Central memory CD8-positive, alpha-beta T cell (primary cell): ENCODE results near the gene SEMG2.

Source experiments
- ATAC-seq: fragments of 150-1000 bp; cut with Tn5 transposase; replicated peaks from 2 replicates; pipeline ENCODE4 v1.10.0; 2022; ENCODE audit warnings: mild to moderate bottlenecking, moderate FRiP score, moderate number of reproducible peaks; ENCODE audit not compliant: poor library complexity, severe bottlenecking; ENCODE audit errors: extremely low read depth
- DNase-seq, 2 donors: peaks; one replicate each; pipeline ENCODE4 v3.0.0; 2021; ENCODE audit warnings: low spot score in 2 of 2
- H3K27ac Mint-ChIP-seq: one replicate; pipeline ENCODE4 v1.8.0; 2022; ENCODE audit warnings: low read depth, mild to moderate bottlenecking, moderate library complexity, mixed read lengths
- H3K27me3 Mint-ChIP-seq: one replicate; pipeline ENCODE4 v1.8.0; 2022; ENCODE audit warnings: mixed read lengths
- H3K36me3 Mint-ChIP-seq: one replicate; pipeline ENCODE4 v1.8.0; 2022; ENCODE audit warnings: mild to moderate bottlenecking, moderate library complexity, mixed read lengths; ENCODE audit not compliant: insufficient read depth
- H3K4me1 Mint-ChIP-seq: one replicate; pipeline ENCODE4 v1.8.0; 2022; ENCODE audit warnings: mixed read lengths
- H3K4me3 Mint-ChIP-seq: one replicate; pipeline ENCODE4 v1.8.0; 2022; ENCODE audit warnings: mild to moderate bottlenecking, moderate library complexity, mixed read lengths
- H3K9me3 Mint-ChIP-seq: one replicate; pipeline ENCODE4 v1.8.0; 2022; ENCODE audit warnings: mixed read lengths

SEMG2 gene, protein sequence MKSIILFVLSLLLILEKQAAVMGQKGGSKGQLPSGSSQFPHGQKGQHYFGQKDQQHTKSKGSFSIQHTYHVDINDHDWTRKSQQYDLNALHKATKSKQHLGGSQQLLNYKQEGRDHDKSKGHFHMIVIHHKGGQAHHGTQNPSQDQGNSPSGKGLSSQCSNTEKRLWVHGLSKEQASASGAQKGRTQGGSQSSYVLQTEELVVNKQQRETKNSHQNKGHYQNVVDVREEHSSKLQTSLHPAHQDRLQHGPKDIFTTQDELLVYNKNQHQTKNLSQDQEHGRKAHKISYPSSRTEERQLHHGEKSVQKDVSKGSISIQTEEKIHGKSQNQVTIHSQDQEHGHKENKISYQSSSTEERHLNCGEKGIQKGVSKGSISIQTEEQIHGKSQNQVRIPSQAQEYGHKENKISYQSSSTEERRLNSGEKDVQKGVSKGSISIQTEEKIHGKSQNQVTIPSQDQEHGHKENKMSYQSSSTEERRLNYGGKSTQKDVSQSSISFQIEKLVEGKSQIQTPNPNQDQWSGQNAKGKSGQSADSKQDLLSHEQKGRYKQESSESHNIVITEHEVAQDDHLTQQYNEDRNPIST

DNA sequence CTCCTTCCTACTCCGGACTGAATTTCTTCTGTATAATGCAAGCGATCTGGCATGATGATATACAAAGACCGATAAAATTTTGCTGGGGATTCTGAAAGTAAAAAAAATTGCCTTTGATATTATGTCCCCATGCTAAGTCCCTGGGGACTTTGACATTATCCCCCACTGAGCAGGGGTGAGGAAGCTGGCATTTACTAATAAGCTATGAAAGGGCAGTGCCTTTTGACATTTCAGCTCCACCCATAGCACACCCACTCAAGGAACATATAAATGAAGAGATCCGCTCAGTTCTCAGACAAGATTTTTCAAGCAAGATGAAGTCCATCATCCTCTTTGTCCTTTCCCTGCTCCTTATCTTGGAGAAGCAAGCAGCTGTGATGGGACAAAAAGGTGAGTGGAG is at the start of gene SEMG2:
Gene SEMG2 (plus strand): TSS at position 298 of the 400 bp plus-strand sequence. CDS start 17 bp downstream, at position 315.
- no peak within 1 kb of the TSS for H3K27ac Mint-ChIP-seq
- no peaks in the 10 kb centered on the region for H3K9me3 Mint-ChIP-seq
- ATAC-seq, result no peak
- no peak for DNase-seq
- no peaks in the 10 kb centered on the region for H3K4me1 Mint-ChIP-seq
- peaks cover 74% of the 10 kb centered on the region for H3K27me3 Mint-ChIP-seq
- H3K36me3 Mint-ChIP-seq, result no peaks in the 10 kb centered on the region
- no peak within 1 kb of the TSS for H3K4me3 Mint-ChIP-seq

DNA sequence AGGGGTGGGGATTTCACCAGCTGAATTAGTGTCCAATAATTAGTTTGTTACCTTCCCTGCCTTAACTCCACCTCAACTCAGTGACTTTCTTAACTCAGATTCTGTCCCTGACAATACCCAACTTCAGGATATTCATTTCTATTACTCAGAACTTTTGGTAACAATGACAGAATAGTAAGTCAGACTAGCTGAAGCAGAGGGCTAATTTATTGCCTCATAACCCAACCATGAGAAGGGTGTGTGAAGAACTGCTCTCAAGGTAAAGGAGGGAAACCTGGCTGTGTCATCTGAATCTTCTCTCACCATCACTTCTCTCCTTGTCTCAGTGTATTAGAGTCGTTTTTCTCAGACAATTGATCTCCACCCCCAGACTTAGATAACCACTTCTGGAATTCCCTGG is 47.7 kb upstream of the SEMG2 start:
- ATAC-seq (no peak), DNase-seq (no peak)
- H3K27ac Mint-ChIP-seq, result no peak overlapping the region
- H3K4me1 Mint-ChIP-seq, result no peaks in the 10 kb centered on the region
- H3K27me3 Mint-ChIP-seq, result peaks cover 55% of the 10 kb centered on the region
- H3K9me3 Mint-ChIP-seq, result no peaks in the 10 kb centered on the region
- H3K4me3 Mint-ChIP-seq, result no peak overlapping the region
- peaks cover 2% of the 10 kb centered on the region for H3K36me3 Mint-ChIP-seq

DNA sequence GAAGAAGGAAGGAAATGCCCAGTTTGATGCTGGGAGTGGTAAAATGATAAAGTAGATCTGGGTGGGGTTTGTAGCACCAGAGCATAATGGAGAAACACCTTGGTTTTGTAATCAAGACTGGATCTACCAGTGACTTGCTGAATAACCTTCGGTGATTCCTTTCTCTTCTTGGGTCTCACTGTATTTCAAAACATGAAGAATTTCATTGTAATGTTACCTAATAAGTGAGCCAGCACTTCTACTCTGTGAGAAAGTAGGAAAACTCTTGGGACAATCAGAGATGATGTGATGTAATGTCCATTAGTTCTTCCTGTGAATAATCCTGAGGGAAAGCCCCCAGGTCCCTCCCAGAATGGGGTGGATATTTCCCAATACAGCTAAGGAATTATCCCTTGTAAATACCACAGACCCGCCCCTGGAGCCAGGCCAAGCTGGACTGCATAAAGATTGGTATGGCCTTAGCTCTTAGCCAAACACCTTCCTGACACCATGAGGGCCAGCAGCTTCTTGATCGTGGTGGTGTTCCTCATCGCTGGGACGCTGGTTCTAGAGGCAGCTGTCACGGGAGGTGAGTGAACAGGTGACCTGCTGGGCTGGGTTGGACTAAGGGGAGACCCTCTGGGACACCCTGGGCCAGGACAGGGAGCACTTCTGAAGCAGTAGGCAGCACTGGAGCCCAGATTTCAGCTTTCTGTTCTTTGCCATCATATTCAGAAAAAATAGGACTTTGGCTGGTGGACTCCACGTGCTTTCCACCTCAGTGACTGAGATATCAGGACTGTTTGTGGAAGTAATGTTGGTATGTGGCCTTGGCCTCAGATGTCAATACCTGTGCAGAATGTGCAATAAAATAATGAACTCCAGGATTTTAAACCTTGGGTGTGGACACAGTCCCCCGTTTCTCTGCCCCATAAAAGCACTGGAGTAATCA is 46.5 kb upstream of the SEMG2 start, which contains the start of gene PI3:
Gene PI3 (plus strand): TSS at position 469 of the 931 bp plus-strand sequence. CDS start 21 bp downstream, at position 490.
- no peaks in the 10 kb centered on the region for H3K4me1 Mint-ChIP-seq
- DNase-seq (no peak), ATAC-seq (no peak)
- peaks cover 2% of the 10 kb centered on the region for H3K36me3 Mint-ChIP-seq
- H3K27ac Mint-ChIP-seq, result no peak within 1 kb of the TSS
- H3K9me3 Mint-ChIP-seq, result no peaks in the 10 kb centered on the region
- no peak within 1 kb of the TSS for H3K4me3 Mint-ChIP-seq
- H3K27me3 Mint-ChIP-seq, result peaks cover 54% of the 10 kb centered on the region

GRCh38 chr20:45176526-45177267 is 44.5 kb upstream of the SEMG2 start:
- DNase-seq (no peak), ATAC-seq (no peak)
- no peaks in the 10 kb centered on the region for H3K4me1 Mint-ChIP-seq
- no peak overlapping the region for H3K4me3 Mint-ChIP-seq
- peaks cover 34% of the 10 kb centered on the region for H3K27me3 Mint-ChIP-seq
- no peaks in the 10 kb centered on the region for H3K9me3 Mint-ChIP-seq
- no peaks in the 10 kb centered on the region for H3K36me3 Mint-ChIP-seq
- H3K27ac Mint-ChIP-seq, result no peak overlapping the region

DNA sequence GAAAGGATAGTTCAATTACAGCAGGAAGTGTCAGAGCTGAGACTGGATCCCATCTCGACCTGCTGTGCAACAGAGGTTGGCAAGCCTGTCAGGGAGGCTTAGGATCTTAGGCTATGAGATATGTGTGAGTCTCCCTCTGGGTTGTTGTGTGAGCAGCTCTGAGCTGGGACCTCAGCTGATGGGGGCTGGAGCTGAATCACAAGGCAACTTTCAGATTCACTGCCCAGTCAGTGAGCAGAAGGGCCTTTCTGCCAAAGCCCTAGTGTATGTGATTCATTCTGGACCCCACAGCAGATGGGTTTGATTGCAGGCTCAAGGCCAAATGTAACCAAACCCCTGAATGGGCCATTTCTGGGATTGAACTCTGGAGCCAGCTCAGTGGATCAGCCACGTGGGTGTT is 42.0 kb upstream of the SEMG2 start:
- Mint-ChIP-seq H3K4me3 (no peak overlapping the region), H3K36me3 (no peaks in the 10 kb centered on the region), H3K27ac (no peak overlapping the region), H3K4me1 (no peaks in the 10 kb centered on the region), H3K27me3 (peaks cover 32% of the 10 kb centered on the region), H3K9me3 (no peaks in the 10 kb centered on the region)
- no peak for ATAC-seq
- no peak for DNase-seq

GRCh38 chr20:45181639-45182038 is 39.5 kb upstream of the SEMG2 start:
- H3K36me3 Mint-ChIP-seq, result no peaks in the 10 kb centered on the region
- no peak overlapping the region for H3K4me3 Mint-ChIP-seq
- H3K27ac Mint-ChIP-seq, result no peak overlapping the region
- H3K27me3 Mint-ChIP-seq, result peaks cover 17% of the 10 kb centered on the region
- no peaks in the 10 kb centered on the region for H3K9me3 Mint-ChIP-seq
- ATAC-seq (no peak), DNase-seq (no peak)
- H3K4me1 Mint-ChIP-seq, result no peaks in the 10 kb centered on the region

DNA sequence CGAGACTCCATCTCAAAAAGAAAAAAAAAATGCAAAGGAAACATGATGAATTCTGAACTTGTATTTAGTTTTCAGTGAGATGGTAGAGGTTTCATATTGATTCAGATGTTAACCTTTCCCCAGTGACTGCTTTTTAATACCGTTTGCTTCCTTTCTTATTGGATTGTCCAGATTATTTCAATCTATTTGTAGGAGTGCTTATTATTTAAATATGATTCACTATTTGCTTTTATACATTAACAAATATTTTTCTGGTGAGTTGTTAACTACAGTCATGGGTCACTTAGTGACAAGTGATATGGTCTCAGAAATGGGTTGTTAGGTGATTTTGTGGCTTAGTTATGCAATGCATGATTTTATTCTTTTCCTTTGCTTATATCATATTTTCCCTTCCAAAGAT is 38.1 kb upstream of the SEMG2 start:
- no peak overlapping the region for H3K27ac Mint-ChIP-seq

GRCh38 chr20:45187693-45188092 is 33.5 kb upstream of the SEMG2 start:
- ATAC-seq, result no peak
- Mint-ChIP-seq H3K4me1 (no peaks in the 10 kb centered on the region), H3K36me3 (no peaks in the 10 kb centered on the region), H3K9me3 (no peaks in the 10 kb centered on the region), H3K27me3 (peaks cover 20% of the 10 kb centered on the region), H3K4me3 (no peak overlapping the region), H3K27ac (no peak overlapping the region)
- DNase-seq, result no peak

More for the DNA sequence above, 38.1 kb upstream of the SEMG2 start:
- DNase-seq (no peak), ATAC-seq (no peak)
- Mint-ChIP-seq H3K4me1 (no peaks in the 10 kb centered on the region), H3K36me3 (no peaks in the 10 kb centered on the region), H3K9me3 (no peaks in the 10 kb centered on the region), H3K4me3 (no peak overlapping the region), H3K27me3 (peaks cover 8% of the 10 kb centered on the region)

- Mint-ChIP-seq H3K27me3 (peaks cover 26% of the 10 kb centered on the region), H3K36me3 (no peaks in the 10 kb centered on the region), H3K4me3 (no peak overlapping the region), H3K27ac (no peak overlapping the region), H3K9me3 (no peaks in the 10 kb centered on the region), H3K4me1 (no peaks in the 10 kb centered on the region)
- ATAC-seq (no peak), DNase-seq (no peak)
Measured at GRCh38 chr20:45189067-45189609, 32.0 kb upstream of the SEMG2 start.

GRCh38 chr20:45189861-45190260 is 31.3 kb upstream of the SEMG2 start:
- ATAC-seq (no peak), DNase-seq (no peak)
- Mint-ChIP-seq H3K4me3 (no peak overlapping the region), H3K9me3 (no peaks in the 10 kb centered on the region), H3K27ac (no peak overlapping the region), H3K27me3 (peaks cover 29% of the 10 kb centered on the region), H3K36me3 (no peaks in the 10 kb centered on the region), H3K4me1 (no peaks in the 10 kb centered on the region)

DNA sequence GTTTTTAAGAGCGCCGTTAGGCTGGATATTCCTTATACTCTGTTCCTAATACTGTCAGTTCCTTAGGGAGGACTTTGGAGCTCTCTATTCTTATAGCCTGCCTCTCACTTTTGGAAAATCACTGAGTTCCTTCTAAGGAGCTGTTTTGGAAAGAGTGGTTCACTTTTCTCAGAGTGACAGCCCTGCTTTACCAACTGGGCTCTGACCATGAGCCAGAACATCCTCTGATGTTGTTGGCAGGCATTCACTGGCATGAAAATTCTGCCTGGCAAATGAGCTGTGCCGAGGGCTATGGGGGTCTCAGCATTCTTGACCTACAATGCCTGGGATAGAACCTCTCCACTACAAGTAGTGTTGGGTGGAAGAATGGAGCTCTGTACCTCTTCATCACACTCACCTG is 29.2 kb upstream of the SEMG2 start:
- DNase-seq (no peak), ATAC-seq (no peak)
- Mint-ChIP-seq H3K4me1 (no peaks in the 10 kb centered on the region), H3K9me3 (no peaks in the 10 kb centered on the region), H3K27ac (no peak overlapping the region), H3K4me3 (no peak overlapping the region), H3K36me3 (no peaks in the 10 kb centered on the region), H3K27me3 (peaks cover 31% of the 10 kb centered on the region)

GRCh38 chr20:45193331-45193730 is 27.8 kb upstream of the SEMG2 start:
- Mint-ChIP-seq H3K9me3 (no peaks in the 10 kb centered on the region), H3K36me3 (no peaks in the 10 kb centered on the region), H3K27ac (no peak overlapping the region), H3K4me1 (no peaks in the 10 kb centered on the region), H3K4me3 (no peak overlapping the region), H3K27me3 (peaks cover 45% of the 10 kb centered on the region)
- no peak for ATAC-seq
- DNase-seq, result no peak
